GM18505 (cell line): ENCODE results near the gene MTCH1.

Experiments used
- ATAC-seq: cut with Tn5 transposase; IDR thresholded peaks from one replicate; pipeline ENCODE4 v1.9.1; 2021; ENCODE audit not compliant: unreplicated experiment
- POLR2A ChIP-seq: IDR thresholded peaks from 4 replicates; pipeline ENCODE4 v1.6.1; 2011; ENCODE audit warnings: borderline replicate concordance; ENCODE audit not compliant: insufficient read depth, insufficient read length; ENCODE audit errors: extremely low read depth

MTCH1 gene

DNA sequence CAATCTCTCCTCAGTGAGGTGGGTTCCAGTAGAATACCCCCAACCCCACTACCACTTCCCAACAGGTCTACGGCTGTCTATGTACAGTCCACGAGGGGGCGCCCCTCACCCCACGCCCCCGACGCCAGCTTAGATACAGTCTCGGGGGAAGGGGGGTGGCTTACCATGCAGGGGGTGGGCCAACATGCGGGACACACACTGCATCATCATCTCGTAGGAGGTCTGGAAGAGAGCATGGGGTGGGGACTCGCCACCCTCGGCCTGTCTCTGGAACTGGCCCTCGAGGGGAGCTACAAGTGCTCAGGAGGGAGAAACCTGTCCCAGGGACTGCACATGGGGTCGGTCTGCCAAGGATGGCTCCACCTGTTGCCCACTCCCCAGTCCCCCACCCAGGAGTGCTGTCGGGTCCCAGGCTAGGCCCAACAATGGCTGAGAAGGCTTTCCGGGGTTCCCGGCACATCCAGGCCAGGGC, 8.5 kb downstream of the MTCH1 start:
- TF ChIP-seq POLR2A: no peak
- ATAC-seq: no peak

DNA sequence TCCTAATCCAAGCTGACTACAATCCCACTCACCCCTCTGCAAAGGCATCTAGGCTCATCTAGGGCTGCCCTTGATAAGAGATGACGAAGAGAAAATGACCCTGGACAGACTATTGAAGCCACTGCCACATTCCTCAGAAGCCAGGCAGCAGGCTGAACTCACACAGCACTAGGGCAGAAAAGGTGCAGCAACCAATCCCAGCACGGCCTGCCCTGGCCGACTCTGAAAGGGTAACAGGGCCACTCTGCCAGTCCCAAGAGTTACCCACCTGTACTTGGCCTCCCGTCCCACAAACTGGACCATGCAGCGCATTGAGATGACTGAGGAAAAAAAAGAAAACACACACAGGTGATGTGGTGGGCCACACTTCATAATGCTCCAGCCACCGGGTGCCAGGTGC, 9.1 kb downstream of the MTCH1 start:
- no peak for ATAC-seq
- no peak for TF ChIP-seq POLR2A

DNA sequence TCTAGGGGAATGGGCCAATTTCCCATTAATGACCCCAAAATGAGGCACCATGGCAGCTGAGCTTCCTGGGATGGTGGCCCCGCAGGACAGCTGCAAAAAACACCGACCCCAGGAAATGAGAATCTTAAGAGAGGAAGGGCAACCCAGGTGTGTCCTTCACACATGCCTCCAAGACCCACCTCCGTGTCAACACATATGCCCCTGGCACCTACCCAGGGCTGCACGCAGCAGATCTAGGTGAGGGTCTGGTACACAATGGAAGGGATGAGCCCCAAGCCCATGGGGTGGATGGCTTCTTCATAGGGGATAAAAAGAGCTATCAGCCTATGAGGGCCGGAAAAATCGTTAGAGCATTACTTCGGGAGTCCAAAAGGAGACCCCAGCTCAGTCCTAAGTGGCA, 9.5 kb downstream of the MTCH1 start:
- ATAC-seq: no peak
- TF ChIP-seq POLR2A: no peak

DNA sequence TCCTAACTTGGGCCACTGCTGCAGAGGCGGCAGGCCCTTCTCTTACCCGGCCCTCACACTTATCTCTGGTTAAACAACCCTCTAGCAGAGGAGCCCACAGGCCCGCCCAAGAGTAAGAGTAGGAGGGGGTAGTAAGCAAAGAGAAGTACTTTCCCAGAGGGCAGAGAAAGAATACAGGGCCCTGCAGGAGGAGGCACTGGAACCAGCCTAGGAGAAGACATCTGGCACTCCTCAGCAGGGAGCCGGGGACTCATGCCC, 10.1 kb downstream of the MTCH1 start:
- TF ChIP-seq POLR2A: no peak
- ATAC-seq: no peak

DNA sequence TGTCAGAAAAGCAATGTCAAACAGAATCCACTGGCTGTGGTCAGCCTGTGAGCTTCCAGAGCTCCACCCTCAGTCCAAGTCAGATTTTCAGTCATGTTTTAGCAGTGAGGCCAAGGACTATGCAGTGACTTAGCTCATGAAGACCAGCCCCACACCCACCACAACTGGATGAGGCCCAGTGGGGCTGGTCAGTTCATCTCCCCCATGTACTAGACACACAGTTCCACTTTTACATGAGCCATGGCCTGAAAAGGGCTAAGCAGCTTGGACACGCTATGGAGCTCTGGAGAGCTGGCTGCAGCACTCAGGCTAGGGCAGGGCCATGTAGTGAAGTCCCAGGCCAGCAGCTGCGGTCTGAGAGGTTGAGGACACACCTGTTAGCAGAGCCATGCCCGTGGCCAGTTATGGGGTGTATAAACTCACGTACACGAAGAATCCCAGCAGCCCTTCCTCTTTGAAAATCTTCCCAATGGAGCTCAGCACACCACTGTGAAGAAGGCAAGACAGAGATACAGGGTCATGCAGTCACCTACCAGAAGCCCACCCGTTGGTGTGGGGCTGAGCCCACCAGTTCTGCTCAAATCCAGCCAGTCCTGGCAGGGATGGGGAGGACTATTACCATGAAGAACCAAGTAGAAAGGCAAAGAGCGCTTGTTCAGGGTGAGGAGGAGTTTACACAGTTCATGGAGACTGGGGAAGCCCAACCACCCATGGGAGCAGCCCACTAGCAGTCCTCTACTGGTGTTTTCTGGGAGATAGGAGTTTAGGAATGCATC, 10.6 kb downstream of the MTCH1 start:
- ATAC-seq: no peak
- TF ChIP-seq POLR2A: no peak

DNA sequence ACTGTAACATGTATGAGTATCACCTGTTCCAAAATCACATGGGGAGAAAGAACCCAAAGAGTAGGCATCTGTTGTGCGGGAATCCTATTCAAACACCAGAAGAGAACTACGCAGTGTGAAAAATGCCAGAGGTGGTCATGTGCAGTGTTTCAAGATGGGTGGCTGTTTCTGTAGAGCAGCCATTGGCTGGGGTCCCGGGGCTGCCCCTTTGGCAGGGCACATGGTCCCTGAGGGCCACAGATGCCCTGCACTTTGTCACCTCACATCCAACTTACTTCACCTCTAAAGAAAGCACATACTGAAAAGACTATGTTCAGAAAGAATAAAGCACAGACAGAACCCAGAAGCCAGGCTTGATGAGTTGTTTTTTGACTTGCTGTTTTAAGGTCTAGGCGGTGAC, 12.3 kb downstream of the MTCH1 start:
- no peak for TF ChIP-seq POLR2A
- ATAC-seq: no peak

DNA sequence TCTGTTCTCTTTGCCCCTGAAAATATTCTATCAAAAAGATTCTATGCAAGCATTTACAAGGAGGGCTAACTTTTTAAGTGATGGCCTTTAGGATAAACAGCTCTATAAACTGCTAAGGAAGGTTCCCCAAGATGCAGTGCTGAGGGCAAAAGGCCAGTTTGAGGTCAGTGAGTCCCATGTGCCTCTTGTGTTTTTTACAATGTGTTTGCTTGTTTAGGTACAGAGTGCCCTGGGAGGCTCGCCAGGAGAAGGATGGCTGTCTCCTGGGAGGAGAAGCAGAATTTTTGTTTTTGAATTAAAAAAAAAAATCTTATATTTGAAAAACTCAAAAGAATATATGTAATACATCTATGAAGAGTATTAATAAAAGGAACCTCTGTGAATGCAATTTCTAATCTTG, 12.8 kb downstream of the MTCH1 start:
- ATAC-seq: no peak
- TF ChIP-seq POLR2A: no peak

DNA sequence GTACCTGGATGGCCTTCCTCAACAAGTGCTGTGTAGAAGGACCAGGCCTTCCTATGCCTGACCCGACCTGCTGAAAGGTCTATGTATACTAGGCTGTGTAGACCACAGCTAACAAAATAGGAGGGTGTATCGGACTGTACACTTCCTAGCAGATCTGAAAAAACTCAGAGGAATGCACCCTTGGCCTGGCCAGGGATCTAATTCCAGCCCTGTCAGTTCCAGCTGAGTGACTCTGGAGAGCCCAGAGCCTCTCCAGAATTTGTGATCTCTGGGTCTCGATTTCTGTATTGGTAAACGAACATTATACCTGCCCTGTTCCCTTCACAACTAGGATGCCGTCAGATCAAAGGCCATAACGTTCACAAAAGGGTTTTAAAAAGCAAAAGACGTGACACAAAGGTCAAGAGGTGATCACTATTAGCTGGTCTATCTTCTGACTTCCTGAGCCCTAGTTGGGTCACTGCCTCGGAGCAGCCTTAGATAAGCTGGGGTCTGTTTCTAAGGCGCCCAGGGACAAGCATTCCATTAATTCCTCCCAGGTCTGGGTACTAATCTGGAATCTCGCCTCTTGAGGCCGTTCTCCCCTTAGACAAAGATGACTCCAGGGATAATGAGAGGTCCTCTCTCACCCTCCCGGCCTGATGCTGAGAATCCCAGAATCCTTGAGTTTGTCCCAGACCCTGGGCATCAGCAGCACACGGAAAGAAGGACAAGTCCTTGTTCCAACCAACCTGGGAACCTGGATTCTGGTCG, 13.9 kb downstream of the MTCH1 start:
- no peak for TF ChIP-seq POLR2A
- no peak for ATAC-seq

DNA sequence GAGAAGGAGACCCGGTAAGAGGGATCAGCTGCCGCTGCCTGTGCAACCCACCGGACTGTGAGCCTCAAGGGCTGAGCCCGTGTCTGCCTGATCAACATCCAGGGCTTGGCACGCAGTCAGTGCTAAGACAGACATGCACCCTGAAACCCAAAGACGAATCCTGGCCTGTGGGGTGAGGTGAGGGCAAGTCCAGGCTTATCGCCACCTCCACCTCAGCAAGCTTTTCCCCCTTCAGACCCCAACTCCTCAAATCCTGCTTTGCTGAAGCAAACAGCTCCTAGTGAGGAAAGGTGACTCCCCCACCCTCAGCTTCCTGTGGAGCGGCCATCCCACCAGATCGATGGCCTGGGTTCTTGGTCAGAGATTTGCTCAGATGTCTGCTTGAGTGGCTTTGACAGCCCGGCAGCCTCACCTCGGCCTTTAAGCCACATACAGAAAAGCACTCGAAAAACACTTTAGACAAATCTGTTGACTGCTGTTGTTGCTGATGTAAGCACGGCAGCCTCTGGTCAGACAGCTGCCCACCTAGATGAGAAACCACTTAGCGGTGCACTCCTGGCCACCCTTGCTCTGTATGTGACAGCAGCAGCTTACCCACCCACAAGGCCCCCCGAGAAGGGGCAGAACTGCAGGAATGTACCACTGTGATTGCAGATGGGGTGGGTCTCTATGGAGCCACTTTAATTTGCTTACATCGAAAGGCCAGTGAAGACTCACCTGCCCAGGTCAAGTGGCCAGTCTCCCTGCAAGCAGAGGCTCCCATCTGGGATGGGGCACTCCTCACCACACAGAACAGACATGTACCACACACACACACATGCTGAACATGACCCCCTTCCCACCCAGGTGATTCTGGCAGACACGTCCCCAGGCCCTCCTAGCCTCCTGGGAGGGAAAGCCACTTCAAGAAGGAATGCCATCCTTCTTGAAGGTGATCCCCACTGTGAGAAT, 14.8 kb downstream of the MTCH1 start:
- ATAC-seq: no peak
- TF ChIP-seq POLR2A: no peak

DNA sequence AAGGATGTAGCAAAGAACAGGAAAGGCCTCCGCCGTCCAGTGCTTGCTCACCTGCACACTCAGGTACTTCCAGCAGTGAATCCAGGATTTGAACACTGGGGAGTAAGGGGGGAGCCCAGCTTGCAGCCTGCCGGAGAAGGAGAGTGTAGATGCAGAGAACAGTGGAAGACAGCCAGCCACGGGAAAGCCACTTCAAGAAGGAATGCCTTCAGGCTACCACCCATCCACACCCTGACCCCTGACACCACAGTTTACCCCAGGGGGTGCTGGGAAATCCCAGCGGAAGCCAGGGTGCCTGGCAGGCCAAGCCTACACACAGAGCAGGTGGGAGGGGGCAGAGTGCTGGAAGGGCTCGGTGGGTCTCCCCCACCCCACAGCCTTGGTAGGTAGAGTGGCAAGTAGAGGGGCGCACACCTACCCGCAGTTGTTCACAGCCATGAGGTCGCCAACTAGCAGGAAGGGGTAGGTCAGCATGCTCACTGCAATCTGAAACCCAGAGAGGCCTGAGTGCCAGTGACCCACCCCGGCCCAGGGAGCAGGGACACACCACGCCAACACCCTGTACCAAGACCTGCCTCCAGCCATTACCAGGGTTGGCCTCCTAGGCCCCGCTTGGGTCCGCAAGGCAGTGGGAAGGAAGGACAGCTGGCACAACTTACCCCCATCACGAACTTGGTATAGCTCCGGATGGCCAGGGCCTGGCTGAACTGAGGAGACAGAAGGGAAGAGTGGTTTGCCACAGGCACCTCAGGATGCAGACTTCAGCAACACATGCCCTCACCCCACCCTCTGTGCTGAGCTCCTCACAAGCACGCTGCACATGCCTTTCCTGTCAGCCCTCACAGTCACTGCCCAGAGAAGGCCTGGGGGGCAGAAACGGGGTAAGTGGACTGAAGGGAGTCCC, 15.8 kb downstream of the MTCH1 start:
- no peak for ATAC-seq
- no peak for TF ChIP-seq POLR2A

DNA sequence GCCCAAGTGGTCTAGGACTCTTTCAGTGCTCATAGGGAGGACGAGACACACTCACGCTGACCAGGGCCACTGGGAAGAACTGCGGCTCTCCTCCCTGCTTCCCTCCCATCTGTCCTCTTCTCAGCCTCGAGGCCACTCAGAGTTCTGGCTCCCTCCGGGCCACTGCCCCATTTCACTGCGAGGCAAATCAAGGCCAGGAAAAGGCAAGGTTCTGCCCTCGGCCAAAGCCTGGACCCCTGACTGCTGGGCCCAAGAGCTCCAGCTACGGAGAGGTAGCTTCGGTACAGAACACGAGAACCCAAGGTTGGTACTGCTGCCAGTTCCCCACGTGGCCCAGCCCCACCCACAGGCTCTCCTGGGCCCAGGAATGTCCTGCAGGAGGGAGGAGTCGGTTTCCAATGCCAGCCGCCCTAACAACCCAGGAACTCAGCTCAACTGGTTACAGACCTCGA, 16.7 kb downstream of the MTCH1 start:
- TF ChIP-seq POLR2A: no peak
- no peak for ATAC-seq

DNA sequence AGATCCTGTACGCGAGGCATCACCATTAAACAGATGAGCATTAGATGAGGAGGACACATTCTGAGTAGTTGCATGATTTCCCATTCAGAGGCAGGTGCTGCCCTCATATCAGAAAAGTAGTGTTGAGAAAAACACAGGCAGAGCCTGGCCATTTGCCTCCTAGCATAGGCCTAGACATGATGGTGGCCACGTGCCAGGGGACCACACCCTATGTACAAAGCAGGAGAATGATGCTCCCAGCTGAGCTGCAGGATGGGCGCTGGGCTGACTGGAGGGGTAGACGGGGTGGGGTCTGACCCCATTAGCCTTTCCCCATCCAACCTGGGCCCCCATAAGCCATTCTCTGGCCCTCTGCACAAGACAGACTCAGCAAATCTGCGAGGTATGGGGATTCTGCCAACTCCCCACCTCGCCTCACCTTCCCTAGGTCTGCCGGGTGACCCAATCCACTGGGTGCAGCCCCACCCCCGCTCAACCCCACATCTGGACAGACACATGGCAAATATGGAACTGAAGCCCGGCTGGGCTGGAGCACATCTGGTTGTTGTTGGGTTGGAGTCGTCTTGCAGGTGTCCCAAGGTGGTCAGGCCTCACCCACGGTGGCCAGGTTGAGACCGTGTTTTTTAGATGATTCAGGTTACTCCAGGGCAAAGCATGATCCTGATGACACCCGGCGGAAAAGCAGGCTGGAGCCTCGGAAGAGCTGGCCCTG, 17.6 kb downstream of the MTCH1 start:
- TF ChIP-seq POLR2A: no peak
- ATAC-seq: no peak
